K562 (cell line): ENCODE data around the gene PDE1C. TPM values are rescaled to one million over a fixed set of nuclear protein-coding genes. Genes with fewer than 3 reads are reported as not detected.

Source experiments
- ATAC-seq: fragments of 200-7000 bp; cut with Tn5 transposase; 3 replicates; pipeline ENCODE4 v1.9.1; 2020; ENCODE audit warnings: moderate library complexity
- BruUV-seq: library from RNA; stranded (reverse); fragments of 400-500 nt; replicated peaks from 2 replicates; lab custom pipeline; 2021; lab: Mats Ljungman, UMichigan
- CTCF ChIA-PET: fragments of 300-600 bp; formaldehyde crosslinking; extraction: SDS; loops from one replicate; lab custom pipeline; 2021; ENCODE audit warnings: low intra/inter-chr PET ratio; lab: Yijun Ruan, JAX
- POLR2A ChIA-PET: fragments of 300-600, 350-650 bp; sonication (Branson Sonifier 250); formaldehyde crosslinking; extraction: SDS; loops from one replicate; lab custom pipeline; 2021; ENCODE audit warnings: antibody characterized with exemption, inconsistent platforms; lab: Yijun Ruan, JAX
- DNase-seq, 4 experiments: peaks; one replicate each; pipeline versions ENCODE4 v3.0.0 to v3.0.0-alpha.2; 2011 to 2018; ENCODE audit warnings: low spot score in 3 of 4, mixed read lengths in 3 of 4; ENCODE audit errors: extremely low read depth in 1 of 4
- FAIRE-seq: peaks from 2 replicates; lab custom pipeline; 2011; peaks lifted over from hg19 to GRCh38; lab: Jason Lieb, UNC
- H2AFZ ChIP-seq: 2 replicates; pipeline ENCODE4 v1.6.0; 2011; ENCODE audit warnings: low read depth, low read length, control low read depth, inconsistent platforms
- H3K27ac ChIP-seq: fragments of 200-600 bp; 3 replicates; pipeline ENCODE4 v1.8.0; 2011; ENCODE audit warnings: low read depth, mild to moderate bottlenecking, control low read depth, inconsistent platforms, low read length, moderate library complexity, mixed read lengths; ENCODE audit errors: extremely low read depth
- H3K27me3 ChIP-seq, 2 experiments: fragments of 300-600 bp in 1 of 2; 2 replicates in 1 of 2; 3 replicates in 1 of 2; pipeline versions ENCODE4 v1.6.0 to v1.8.0; 2011; ENCODE audit warnings: inconsistent platforms in 2 of 2, low read length in 2 of 2, mild to moderate bottlenecking in 1 of 2, mixed read lengths in 1 of 2, moderate library complexity in 1 of 2; ENCODE audit not compliant: control insufficient read depth in 2 of 2, insufficient read depth in 2 of 2
- H3K36me3 ChIP-seq: fragments of 300-600 bp; 3 replicates; pipeline ENCODE4 v1.8.0; 2011; ENCODE audit warnings: mild to moderate bottlenecking, low read length, inconsistent platforms; ENCODE audit not compliant: control insufficient read depth, insufficient read depth
- H3K4me1 ChIP-seq, 2 experiments: fragments of 200-600 bp in 1 of 2; replicated peaks in 1 of 2; 2 replicates in 1 of 2; 3 replicates in 1 of 2; pipeline versions ENCODE4 v1.5.1 to v1.8.0; 2011; ENCODE audit warnings: inconsistent platforms in 2 of 2, low read length in 2 of 2, mild to moderate bottlenecking in 1 of 2, mixed read lengths in 1 of 2, moderate library complexity in 1 of 2; ENCODE audit not compliant: control insufficient read depth in 2 of 2, insufficient read depth in 2 of 2
- H3K4me2 ChIP-seq: 2 replicates; pipeline ENCODE4 v1.6.1; 2011; ENCODE audit warnings: low read length, control low read depth, inconsistent platforms, mixed read lengths; ENCODE audit not compliant: insufficient read depth
- H3K4me3 ChIP-seq: fragments of 200-600 bp; sonication (generic), shearing (Covaris generic); 2 replicates; pipeline ENCODE4 v1.5.1; 2016; ENCODE audit warnings: control low read depth, inconsistent platforms
- H3K79me2 ChIP-seq: fragments of 200-600 bp; 3 replicates; pipeline ENCODE4 v1.8.0; 2011; ENCODE audit warnings: low read length, inconsistent platforms; ENCODE audit not compliant: control insufficient read depth, insufficient read depth
- H3K9ac ChIP-seq, 2 experiments: 2 replicates each; pipeline versions ENCODE4 v1.6.0 to v1.6.1; 2011; ENCODE audit warnings: low read depth in 2 of 2, low read length in 2 of 2, control low read depth in 1 of 2, inconsistent platforms in 1 of 2, mild to moderate bottlenecking in 1 of 2, mixed read lengths in 1 of 2; ENCODE audit not compliant: insufficient read depth in 1 of 2
- H3K9me1 ChIP-seq: one replicate; pipeline ENCODE4 v1.6.0; 2011; ENCODE audit warnings: inconsistent platforms, mild to moderate bottlenecking, low read length, moderate library complexity; ENCODE audit not compliant: control insufficient read depth, insufficient read depth
- H3K9me3 ChIP-seq: replicated peaks from 2 replicates; pipeline ENCODE4 v1.5.1; 2011; ENCODE audit warnings: low read depth, low read length, inconsistent platforms; ENCODE audit not compliant: control insufficient read depth, insufficient read depth
- H4K20me1 ChIP-seq: replicated peaks from 2 replicates; pipeline ENCODE4 v1.6.1; 2011; ENCODE audit warnings: low read length, inconsistent platforms, mixed read lengths; ENCODE audit not compliant: control insufficient read depth, insufficient read depth
- HLTF ChIP-seq: fragments of 450-650 bp; IDR thresholded peaks from 2 replicates; pipeline ENCODE4 v1.6.1; 2016
- KDM4B ChIP-seq, 2 experiments: fragments of 450-650 bp in 1 of 2; sonication (generic) in 1 of 2; IDR thresholded peaks; 2 replicates each; pipeline ENCODE4 v1.6.1; 2016 to 2017; ENCODE audit warnings: borderline replicate concordance in 2 of 2, antibody characterized with exemption in 1 of 2, low read depth in 1 of 2, mild to moderate bottlenecking in 1 of 2
- NCOA4 ChIP-seq: fragments of 450-650 bp; IDR thresholded peaks from 2 replicates; pipeline ENCODE4 v1.6.1; 2018; ENCODE audit warnings: mild to moderate bottlenecking; ENCODE audit not compliant: partially characterized antibody
- PTRF ChIP-seq: fragments of 450-650 bp; IDR thresholded peaks from 2 replicates; pipeline ENCODE4 v1.6.1; 2016; ENCODE audit warnings: mild to moderate bottlenecking, missing genetic modification characterization, missing compliant biosample characterization
- PYGO2 ChIP-seq: fragments of 450-650 bp; IDR thresholded peaks from 2 replicates; pipeline ENCODE4 v1.6.1; 2016; ENCODE audit warnings: mild to moderate bottlenecking, missing genetic modification characterization, moderate library complexity, missing compliant biosample characterization
- U2AF1 ChIP-seq: fragments of 200-400 bp; formaldehyde crosslinking; optimal IDR thresholded peaks from 2 replicates; pipeline ENCODE3; 2017; ENCODE audit warnings: mild to moderate bottlenecking, low read depth, low read length, moderate library complexity
- ZNF146 ChIP-seq: IDR thresholded peaks from one replicate; pipeline ENCODE4 v1.6.1; 2018; ENCODE audit warnings: missing compliant biosample characterization; ENCODE audit not compliant: unreplicated experiment
- WGBS: fragments of 100-300 bp; shearing (Covaris generic); methylation state at CpG from one replicate; pipeline ENCODE4 v1.1.6; 2016; ENCODE audit warnings: low coverage, mixed read lengths; ENCODE audit not compliant: insufficient coverage; ENCODE audit errors: missing lambda C conversion rate; 5-methylcytosine and 5-hydroxymethylcytosine counted together
- in situ Hi-C: fragments of 300-500 bp; cut with MboI; formaldehyde crosslinking; loops from 4 replicates; pipeline ENCODE4 v1.15.0; 2018; ENCODE audit warnings: inconsistent platforms, mixed read lengths
- intact Hi-C: fragments of 100-400 bp; cut with micrococcal nuclease; formaldehyde crosslinking; loops from 2 replicates; pipeline ENCODE4 v1.14.2; 2022
- polyA plus RNA-seq, 8 experiments: library from polyadenylated mRNA; depleted of rRNA in 4 of 8; stranded (reverse) in 5 of 8; unstranded in 3 of 8; fragments of >200 nt; fragmentation: Nextera tagmentation in 2 of 8; fragmentation: Illumina TruSeq in 1 of 8; extraction: Ambion mirVana in 2 of 8; extraction: Trizol in 1 of 8; gene quantifications; 2 replicates each; pipeline versions ENCODE4 v1.2.1 to v1.2.3, GENCODE V29; 2011 to 2014; ENCODE audit warnings: inconsistent platforms in 1 of 8, missing spikeins in 1 of 8
- total RNA-seq, 7 experiments: library from RNA; depleted of rRNA in 6 of 7; stranded (reverse); fragments of >200 nt in 6 of 7; fragmentation: Illumina TruSeq in 2 of 7; extraction: Trizol in 2 of 7; gene quantifications; 2 replicates each; pipeline versions ENCODE4 v1.2.1 to v1.2.3, GENCODE V29; 2011 to 2021; ENCODE audit warnings: low replicate concordance in 1 of 7
- TF ChIP-seq, protein P1 (sequence below): fragments of 450-650 bp; conservative IDR thresholded peaks from 2 replicates; pipeline ENCODE4 v1.6.1; 2016; ENCODE audit warnings: missing genetic modification characterization, low read depth, mild to moderate bottlenecking, missing compliant biosample characterization, moderate library complexity
- TF ChIP-seq, protein P2 (sequence below): fragments of 250-450 bp; sonication (Bioruptor Pico); IDR thresholded peaks from 2 replicates; pipeline ENCODE4 v1.9.0; 2021; ENCODE audit warnings: mild to moderate bottlenecking, inconsistent platforms
- TF ChIP-seq, protein P3 (sequence below): IDR thresholded peaks from 2 replicates; pipeline ENCODE4 v1.6.1; 2011; ENCODE audit not compliant: insufficient read length; ENCODE audit errors: extremely low read depth

The PDE1C gene
- total and polyA plus RNA-seq, 9 of the 15 experiments (the other 6 are each of a cell fraction or from before 2014, with no cell fraction given), result under 0.01 to 0.01 TPM; not detected in 7

DNA sequence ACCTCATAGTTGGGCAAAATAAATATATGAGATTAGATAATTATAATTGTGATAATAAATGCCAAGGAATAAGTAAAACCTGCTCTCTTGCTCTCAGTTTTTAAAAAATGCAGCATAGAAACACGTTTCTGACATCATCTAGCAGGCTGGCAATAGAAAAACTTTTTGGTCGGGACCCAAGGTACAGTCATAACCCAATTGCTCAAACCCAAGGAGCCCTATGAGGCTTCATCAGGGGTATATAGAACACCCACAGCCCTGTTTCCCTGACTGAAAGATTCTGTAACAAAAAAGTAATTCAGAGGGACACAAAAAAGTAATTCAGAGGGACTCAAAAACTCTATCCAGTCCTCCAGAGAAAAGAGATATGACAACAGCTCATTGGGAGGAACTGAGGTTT lies 3.8 kb downstream of the PDE1C start:
- H3K79me2 ChIP-seq, result no peaks in the 10 kb centered on the region
- no peaks in the 10 kb centered on the region for H3K9me1 ChIP-seq
- H3K4me2 ChIP-seq, result no peak overlapping the region
- no peaks in the 10 kb centered on the region for H4K20me1 ChIP-seq
- no peaks in the 10 kb centered on the region for H3K9me3 ChIP-seq
- H3K36me3 ChIP-seq, result no peaks in the 10 kb centered on the region
- DNase-seq (no peak), FAIRE-seq (no peak), ATAC-seq (no peak)
- intact Hi-C loops, result no loop called here
- 3% methylated on average over 2 of the region's 2 CpGs for WGBS
- BruUV-seq, result no TSS peak
- in situ Hi-C loops, result no loop called here
- H3K9ac ChIP-seq, result no peak overlapping the region
- H3K27ac ChIP-seq, result no peak overlapping the region
- POLR2A ChIA-PET, result no interaction called here
- no peak overlapping the region for H3K4me3 ChIP-seq
- TF ChIP-seq, protein P1, sequence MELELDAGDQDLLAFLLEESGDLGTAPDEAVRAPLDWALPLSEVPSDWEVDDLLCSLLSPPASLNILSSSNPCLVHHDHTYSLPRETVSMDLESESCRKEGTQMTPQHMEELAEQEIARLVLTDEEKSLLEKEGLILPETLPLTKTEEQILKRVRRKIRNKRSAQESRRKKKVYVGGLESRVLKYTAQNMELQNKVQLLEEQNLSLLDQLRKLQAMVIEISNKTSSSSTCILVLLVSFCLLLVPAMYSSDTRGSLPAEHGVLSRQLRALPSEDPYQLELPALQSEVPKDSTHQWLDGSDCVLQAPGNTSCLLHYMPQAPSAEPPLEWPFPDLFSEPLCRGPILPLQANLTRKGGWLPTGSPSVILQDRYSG (tag), result no peak
- TF ChIP-seq HLTF (no peak), U2AF1 (no peak), KDM4B (IDR thresholded peaks at IDR 0.05; ENCODE audit: borderline replicate concordance in 2 of 2, low read depth in 1 of 2) (no peak), NCOA4 (no peak), ZNF146 (CRISPR knock-in tag) (no peak), PTRF (tag) (no peak), PYGO2 (tag) (no peak)
- TF ChIP-seq, protein P2, sequence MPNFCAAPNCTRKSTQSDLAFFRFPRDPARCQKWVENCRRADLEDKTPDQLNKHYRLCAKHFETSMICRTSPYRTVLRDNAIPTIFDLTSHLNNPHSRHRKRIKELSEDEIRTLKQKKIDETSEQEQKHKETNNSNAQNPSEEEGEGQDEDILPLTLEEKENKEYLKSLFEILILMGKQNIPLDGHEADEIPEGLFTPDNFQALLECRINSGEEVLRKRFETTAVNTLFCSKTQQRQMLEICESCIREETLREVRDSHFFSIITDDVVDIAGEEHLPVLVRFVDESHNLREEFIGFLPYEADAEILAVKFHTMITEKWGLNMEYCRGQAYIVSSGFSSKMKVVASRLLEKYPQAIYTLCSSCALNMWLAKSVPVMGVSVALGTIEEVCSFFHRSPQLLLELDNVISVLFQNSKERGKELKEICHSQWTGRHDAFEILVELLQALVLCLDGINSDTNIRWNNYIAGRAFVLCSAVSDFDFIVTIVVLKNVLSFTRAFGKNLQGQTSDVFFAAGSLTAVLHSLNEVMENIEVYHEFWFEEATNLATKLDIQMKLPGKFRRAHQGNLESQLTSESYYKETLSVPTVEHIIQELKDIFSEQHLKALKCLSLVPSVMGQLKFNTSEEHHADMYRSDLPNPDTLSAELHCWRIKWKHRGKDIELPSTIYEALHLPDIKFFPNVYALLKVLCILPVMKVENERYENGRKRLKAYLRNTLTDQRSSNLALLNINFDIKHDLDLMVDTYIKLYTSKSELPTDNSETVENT (CRISPR knock-in tag), result no peak
- TF ChIP-seq, protein P3, sequence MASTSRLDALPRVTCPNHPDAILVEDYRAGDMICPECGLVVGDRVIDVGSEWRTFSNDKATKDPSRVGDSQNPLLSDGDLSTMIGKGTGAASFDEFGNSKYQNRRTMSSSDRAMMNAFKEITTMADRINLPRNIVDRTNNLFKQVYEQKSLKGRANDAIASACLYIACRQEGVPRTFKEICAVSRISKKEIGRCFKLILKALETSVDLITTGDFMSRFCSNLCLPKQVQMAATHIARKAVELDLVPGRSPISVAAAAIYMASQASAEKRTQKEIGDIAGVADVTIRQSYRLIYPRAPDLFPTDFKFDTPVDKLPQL, result no peak
- no peaks in the 10 kb centered on the region; a peak in 1 of 5 replicates for H3K4me1 ChIP-seq
- CTCF ChIA-PET, result no interaction called here
- H2AFZ ChIP-seq, result no peak overlapping the region
- H3K27me3 ChIP-seq, result peaks cover 0 to 10% of the 10 kb centered on the region in 2 experiments; a peak in 2 of 5 replicates
